AG09309 (cell line): ENCODE measurements around the gene DNM3.

Source experiments
- DNase-seq: peaks from one replicate; pipeline ENCODE4 v3.0.0-alpha.2; 2010; ENCODE audit warnings: low read depth
- H3K4me3 ChIP-seq: 2 replicates; pipeline ENCODE4 v1.5.1; 2011; ENCODE audit warnings: mild to moderate bottlenecking, low read depth, low read length, moderate library complexity; ENCODE audit not compliant: control insufficient read depth
- CTCF ChIP-seq: IDR thresholded peaks from 2 replicates; pipeline ENCODE4 v1.5.1; 2011; ENCODE audit warnings: mild to moderate bottlenecking, low read depth, low read length, inconsistent platforms; ENCODE audit not compliant: insufficient read depth, control insufficient read depth; ENCODE audit errors: missing control alignments

Gene DNM3

GRCh38 chr1:171814692-171815091 lies 26.6 kb upstream of the DNM3 start:
- H3K4me3 ChIP-seq = no peak overlapping the region
- TF ChIP-seq CTCF = no peak
- DNase-seq = peak; percentile 49

- no peak for TF ChIP-seq CTCF
- H3K4me3 ChIP-seq = no peak overlapping the region
- no peak for DNase-seq
These were observed 24.9 kb upstream of the DNM3 start for GRCh38 chr1:171816300-171816901.

- H3K4me3 ChIP-seq = no peak overlapping the region
- DNase-seq = no peak
- TF ChIP-seq CTCF = no peak
These were observed 23.6 kb upstream of the DNM3 start for GRCh38 chr1:171817511-171818265.

- no peak overlapping the region for H3K4me3 ChIP-seq
- no peak for TF ChIP-seq CTCF
- DNase-seq = no peak
These were observed 21.4 kb upstream of the DNM3 start for GRCh38 chr1:171819946-171820345.

- no peak for DNase-seq
- no peak overlapping the region for H3K4me3 ChIP-seq
- no peak for TF ChIP-seq CTCF
These were observed 14.3 kb upstream of the DNM3 start for GRCh38 chr1:171826973-171827372.

GRCh38 chr1:171828794-171829193 lies 12.5 kb upstream of the DNM3 start:
- DNase-seq = no peak
- TF ChIP-seq CTCF = no peak
- no peak overlapping the region for H3K4me3 ChIP-seq
